ENCODE results near the gene RCN2.
"Not testable (repeated sequence)": the region's sequence is repeated elsewhere in the genome, so short reads cannot be mapped to it uniquely, and the experiment has no call there.

Gene RCN2

GRCh38 chr15:76931397-76932134 is at the start of gene RCN2:
TSS of gene RCN2 (plus strand) at chr15:76931749. CDS start at chr15:76931842, 93 bp downstream.
- no peak for TF ChIP-seq CTCF (IDR thresholded peaks at IDR 0.05; ENCODE audit: low read length, missing control alignments)

GRCh38 chr15:76885212-76885611 is 46.3 kb upstream of the RCN2 start:
- DNase-seq (ENCODE audit: low read depth), result no peak
- H3K4me3 ChIP-seq (replicated peaks; ENCODE audit: low read depth, low read length), result no peak overlapping the region
- TF ChIP-seq CTCF (IDR thresholded peaks at IDR 0.05; ENCODE audit: low read length, missing control alignments), result no peak

More at GRCh38 chr15:76931397-76932134, at the start of gene RCN2:
- DNase-seq (ENCODE audit: low read depth), result peak; percentile 94
- peak within 1 kb of the TSS; percentile 69 for H3K4me3 ChIP-seq (replicated peaks; ENCODE audit: low read depth, low read length)

- DNase-seq (ENCODE audit: low read depth); H3K4me3 ChIP-seq (replicated peaks; ENCODE audit: low read depth, low read length): not testable (repeated sequence)
Observed at GRCh38 chr15:76887280-76888141, 44.0 kb upstream of the RCN2 start.

- H3K4me3 ChIP-seq (replicated peaks; ENCODE audit: low read depth, low read length); DNase-seq (ENCODE audit: low read depth): not testable (repeated sequence)
Observed at GRCh38 chr15:76892836-76893235, 38.7 kb upstream of the RCN2 start.

- DNase-seq (ENCODE audit: low read depth), result no peak
- TF ChIP-seq CTCF (IDR thresholded peaks at IDR 0.05; ENCODE audit: low read length, missing control alignments), result no peak
- no peak overlapping the region for H3K4me3 ChIP-seq (replicated peaks; ENCODE audit: low read depth, low read length)
Observed at GRCh38 chr15:76894174-76894573, 37.4 kb upstream of the RCN2 start.

GRCh38 chr15:76898102-76898501 is 33.4 kb upstream of the RCN2 start:
- TF ChIP-seq CTCF (IDR thresholded peaks at IDR 0.05; ENCODE audit: low read length, missing control alignments), result no peak
- DNase-seq (ENCODE audit: low read depth), result no peak
- no peak overlapping the region for H3K4me3 ChIP-seq (replicated peaks; ENCODE audit: low read depth, low read length)

- H3K4me3 ChIP-seq (replicated peaks; ENCODE audit: low read depth, low read length), result not testable (repeated sequence)
Observed at GRCh38 chr15:76899176-76899930, 32.2 kb upstream of the RCN2 start.

GRCh38 chr15:76899931-76900310 is 31.6 kb upstream of the RCN2 start:
- H3K4me3 ChIP-seq (replicated peaks; ENCODE audit: low read depth, low read length); DNase-seq (ENCODE audit: low read depth): not testable (repeated sequence)

More at GRCh38 chr15:76899176-76899930, 32.2 kb upstream of the RCN2 start:
- not testable (repeated sequence) for DNase-seq (ENCODE audit: low read depth)

All from fibroblast of pulmonary artery (primary cell).